Measurements from ENCODE around the gene GGNBP2.

DNA sequence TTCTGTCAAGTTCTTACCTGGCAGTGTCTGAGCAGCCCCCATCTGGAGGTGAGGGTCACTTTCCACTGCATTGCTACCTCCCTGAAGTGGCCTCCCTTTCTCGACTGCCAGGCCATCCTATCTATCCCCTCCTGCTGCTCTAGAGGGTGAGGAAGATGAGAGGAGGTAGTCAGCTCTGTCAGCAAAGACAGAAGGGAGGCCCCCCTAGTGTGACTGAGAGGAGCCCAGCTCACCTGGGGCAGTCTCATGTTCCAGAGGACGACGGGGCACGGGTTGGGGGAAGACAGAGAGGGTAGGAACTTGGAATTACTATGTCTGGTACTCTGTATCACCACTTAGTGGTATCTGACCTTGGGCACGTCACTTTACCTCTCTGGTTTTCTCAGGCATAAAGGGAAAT, 32.1 kb upstream of the GGNBP2 start:
- TF ChIP-seq, protein P1, sequence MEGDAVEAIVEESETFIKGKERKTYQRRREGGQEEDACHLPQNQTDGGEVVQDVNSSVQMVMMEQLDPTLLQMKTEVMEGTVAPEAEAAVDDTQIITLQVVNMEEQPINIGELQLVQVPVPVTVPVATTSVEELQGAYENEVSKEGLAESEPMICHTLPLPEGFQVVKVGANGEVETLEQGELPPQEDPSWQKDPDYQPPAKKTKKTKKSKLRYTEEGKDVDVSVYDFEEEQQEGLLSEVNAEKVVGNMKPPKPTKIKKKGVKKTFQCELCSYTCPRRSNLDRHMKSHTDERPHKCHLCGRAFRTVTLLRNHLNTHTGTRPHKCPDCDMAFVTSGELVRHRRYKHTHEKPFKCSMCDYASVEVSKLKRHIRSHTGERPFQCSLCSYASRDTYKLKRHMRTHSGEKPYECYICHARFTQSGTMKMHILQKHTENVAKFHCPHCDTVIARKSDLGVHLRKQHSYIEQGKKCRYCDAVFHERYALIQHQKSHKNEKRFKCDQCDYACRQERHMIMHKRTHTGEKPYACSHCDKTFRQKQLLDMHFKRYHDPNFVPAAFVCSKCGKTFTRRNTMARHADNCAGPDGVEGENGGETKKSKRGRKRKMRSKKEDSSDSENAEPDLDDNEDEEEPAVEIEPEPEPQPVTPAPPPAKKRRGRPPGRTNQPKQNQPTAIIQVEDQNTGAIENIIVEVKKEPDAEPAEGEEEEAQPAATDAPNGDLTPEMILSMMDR (IDR thresholded peaks at IDR 0.05): no peak
- TF ChIP-seq POLR2AphosphoS5 (IDR thresholded peaks at IDR 0.05; ENCODE audit: low read depth, low read length): no peak
- TF ChIP-seq, protein P2, sequence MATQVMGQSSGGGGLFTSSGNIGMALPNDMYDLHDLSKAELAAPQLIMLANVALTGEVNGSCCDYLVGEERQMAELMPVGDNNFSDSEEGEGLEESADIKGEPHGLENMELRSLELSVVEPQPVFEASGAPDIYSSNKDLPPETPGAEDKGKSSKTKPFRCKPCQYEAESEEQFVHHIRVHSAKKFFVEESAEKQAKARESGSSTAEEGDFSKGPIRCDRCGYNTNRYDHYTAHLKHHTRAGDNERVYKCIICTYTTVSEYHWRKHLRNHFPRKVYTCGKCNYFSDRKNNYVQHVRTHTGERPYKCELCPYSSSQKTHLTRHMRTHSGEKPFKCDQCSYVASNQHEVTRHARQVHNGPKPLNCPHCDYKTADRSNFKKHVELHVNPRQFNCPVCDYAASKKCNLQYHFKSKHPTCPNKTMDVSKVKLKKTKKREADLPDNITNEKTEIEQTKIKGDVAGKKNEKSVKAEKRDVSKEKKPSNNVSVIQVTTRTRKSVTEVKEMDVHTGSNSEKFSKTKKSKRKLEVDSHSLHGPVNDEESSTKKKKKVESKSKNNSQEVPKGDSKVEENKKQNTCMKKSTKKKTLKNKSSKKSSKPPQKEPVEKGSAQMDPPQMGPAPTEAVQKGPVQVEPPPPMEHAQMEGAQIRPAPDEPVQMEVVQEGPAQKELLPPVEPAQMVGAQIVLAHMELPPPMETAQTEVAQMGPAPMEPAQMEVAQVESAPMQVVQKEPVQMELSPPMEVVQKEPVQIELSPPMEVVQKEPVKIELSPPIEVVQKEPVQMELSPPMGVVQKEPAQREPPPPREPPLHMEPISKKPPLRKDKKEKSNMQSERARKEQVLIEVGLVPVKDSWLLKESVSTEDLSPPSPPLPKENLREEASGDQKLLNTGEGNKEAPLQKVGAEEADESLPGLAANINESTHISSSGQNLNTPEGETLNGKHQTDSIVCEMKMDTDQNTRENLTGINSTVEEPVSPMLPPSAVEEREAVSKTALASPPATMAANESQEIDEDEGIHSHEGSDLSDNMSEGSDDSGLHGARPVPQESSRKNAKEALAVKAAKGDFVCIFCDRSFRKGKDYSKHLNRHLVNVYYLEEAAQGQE (IDR thresholded peaks at IDR 0.05; ENCODE audit: insufficient read depth in 1 of 2, low read depth in 2 of 2, low read length in 1 of 2): no peak

Measured in Panc1 (cell line).